H1 (cell line): ENCODE measurements around the gene GPR157. TPM values are rescaled to one million over a fixed set of nuclear protein-coding genes. Genes with fewer than 3 reads are reported as not detected.

ENCODE experiments used
- BACH1 ChIP-seq: IDR thresholded peaks from 2 replicates; pipeline ENCODE4 v1.6.1; 2012; ENCODE audit warnings: low read length, improper control_type of control experiment
- YY1 ChIP-seq: IDR thresholded peaks from 2 replicates; pipeline ENCODE4 v1.6.1; 2011; ENCODE audit warnings: low read depth, mild to moderate bottlenecking, low read length
- polyA plus RNA-seq, 7 experiments: library from polyadenylated mRNA; depleted of rRNA in 3 of 7; stranded (reverse) in 5 of 7; unstranded in 2 of 7; fragments of >200 nt in 5 of 7; fragments of 200-250 nt in 2 of 7; gene quantifications; 1 replicate in 5 of 7; 2 replicates in 1 of 7; 4 replicates in 1 of 7; pipeline versions ENCODE4 v1.2.1 to v1.2.3, GENCODE V29; 2011 to 2013; ENCODE audit warnings: missing spikeins in 2 of 7, mixed read lengths in 2 of 7
- total RNA-seq: library from RNA; stranded (reverse); fragmentation: NEBNext Ultra II Directional; extraction: Animal tissue kit (Norgen Biotek cat#: 25700); gene quantifications from 2 replicates; pipeline ENCODE4 v1.2.1, GENCODE V29; 2021

GPR157 gene
- total and polyA plus RNA-seq, 2 of the 8 experiments (the other 6 are each of a cell fraction or from before 2014, with no cell fraction given): 1.0 to 11.0 TPM

- TF ChIP-seq BACH1: no peak
- no peak for TF ChIP-seq YY1
These were observed 33.1 kb upstream of the GPR157 start (continued) for GRCh38 chr1:9161963-9162362.
